DOHH2 (cell line): Measurements from ENCODE around the gene SLC15A1.

Experiments used
- H3F3A ChIP-seq: fragments of 200-600 bp; sonication (generic), shearing (Covaris generic); 2 replicates; pipeline ENCODE4 v1.6.0; 2016; ENCODE audit warnings: antibody characterized with exemption, mild to moderate bottlenecking; ENCODE audit not compliant: control insufficient read depth, insufficient read depth
- H3K27ac ChIP-seq: fragments of 200-600 bp; sonication (generic); 2 replicates; pipeline ENCODE4 v1.5.1; 2014; ENCODE audit warnings: low read depth, mild to moderate bottlenecking, low read length, moderate library complexity
- H3K27me3 ChIP-seq: fragments of 200-600 bp; sonication (generic); 2 replicates; pipeline ENCODE4 v1.6.1; 2014; ENCODE audit warnings: mild to moderate bottlenecking, low read length, mixed read lengths; ENCODE audit not compliant: control insufficient read depth
- H3K36me3 ChIP-seq: fragments of 200-600 bp; sonication (generic); 2 replicates; pipeline ENCODE4 v1.6.1; 2014; ENCODE audit warnings: mild to moderate bottlenecking, low read length, moderate library complexity, mixed read lengths; ENCODE audit not compliant: control insufficient read depth
- H3K4me1 ChIP-seq: fragments of 200-600 bp; sonication (generic); 2 replicates; pipeline ENCODE4 v1.6.1; 2014; ENCODE audit warnings: mild to moderate bottlenecking, low read length, mixed read lengths; ENCODE audit not compliant: control insufficient read depth
- H3K4me2 ChIP-seq: fragments of 200-600 bp; sonication (generic); 2 replicates; pipeline ENCODE4 v1.6.0; 2014; ENCODE audit warnings: mild to moderate bottlenecking, low read length, moderate library complexity
- H3K4me3 ChIP-seq: fragments of 200-600 bp; sonication (generic); 2 replicates; pipeline ENCODE4 v1.5.1; 2014; ENCODE audit warnings: mild to moderate bottlenecking, low read length, mixed read lengths
- H3K79me2 ChIP-seq: fragments of 200-600 bp; sonication (generic); 2 replicates; pipeline ENCODE4 v1.6.1; 2014; ENCODE audit warnings: mild to moderate bottlenecking, low read length, mixed read lengths; ENCODE audit not compliant: control insufficient read depth
- H3K9me2 ChIP-seq: fragments of 200-600 bp; sonication (generic); replicated peaks from 2 replicates; pipeline ENCODE4 v1.6.1; 2014; ENCODE audit warnings: mild to moderate bottlenecking, low read length, mixed read lengths; ENCODE audit not compliant: control insufficient read depth
- H3K9me3 ChIP-seq: fragments of 200-600 bp; sonication (generic); 2 replicates; pipeline ENCODE4 v1.6.1; 2014; ENCODE audit warnings: antibody characterized with exemption, low read length, mixed read lengths; ENCODE audit not compliant: control insufficient read depth, insufficient read depth
- H4K20me1 ChIP-seq: fragments of 200-600 bp; sonication (generic); 2 replicates; pipeline ENCODE4 v1.6.0; 2014; ENCODE audit warnings: low read depth, mild to moderate bottlenecking, antibody characterized with exemption, low read length, moderate library complexity; ENCODE audit not compliant: control insufficient read depth, insufficient read depth
- EZH2phosphoT487 ChIP-seq: fragments of 200-600 bp; sonication (generic); IDR thresholded peaks from 2 replicates; pipeline ENCODE4 v1.6.1; 2017; ENCODE audit warnings: borderline replicate concordance, mild to moderate bottlenecking, antibody characterized with exemption, low read length, moderate library complexity, mixed read lengths
- TF ChIP-seq, protein P1 (sequence below): fragments of 200-600 bp; sonication (generic); IDR thresholded peaks from one replicate; pipeline ENCODE4 v1.5.1; 2014; ENCODE audit warnings: antibody characterized with exemption, mild to moderate bottlenecking, low read depth, low read length; ENCODE audit not compliant: poor library complexity, severe bottlenecking

Gene SLC15A1

DNA sequence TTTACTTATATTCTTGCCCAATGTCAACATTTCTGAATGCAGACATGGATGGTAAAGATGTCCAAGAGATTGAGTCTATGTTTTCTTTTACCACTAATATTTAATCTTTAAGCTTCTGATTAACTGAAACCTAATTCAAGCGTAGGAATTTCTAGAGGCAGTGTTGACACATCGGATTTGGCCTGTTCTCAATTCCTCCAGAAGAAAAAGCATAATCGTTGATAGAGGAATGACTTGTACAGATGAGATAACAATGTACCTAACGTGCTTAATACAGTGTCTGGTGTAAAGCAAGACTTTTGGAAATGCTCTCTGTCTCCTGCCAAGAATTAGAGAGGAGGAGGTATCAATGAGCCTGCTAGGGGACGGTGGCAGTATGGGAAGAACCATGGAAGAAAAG, 35.2 kb downstream of the SLC15A1 start:
- Histone ChIP-seq H3K9me2 (no peaks in the 10 kb centered on the region), H3F3A (no peaks in the 10 kb centered on the region), H3K27ac (no peak overlapping the region), H3K79me2 (no peaks in the 10 kb centered on the region), H3K4me3 (no peak overlapping the region), H4K20me1 (no peaks in the 10 kb centered on the region), H3K36me3 (no peaks in the 10 kb centered on the region), H3K4me1 (no peaks in the 10 kb centered on the region), H3K4me2 (no peak overlapping the region), H3K9me3 (no peaks in the 10 kb centered on the region), H3K27me3 (no peaks in the 10 kb centered on the region)
- no peak for TF ChIP-seq EZH2phosphoT487
- TF ChIP-seq, protein P1, sequence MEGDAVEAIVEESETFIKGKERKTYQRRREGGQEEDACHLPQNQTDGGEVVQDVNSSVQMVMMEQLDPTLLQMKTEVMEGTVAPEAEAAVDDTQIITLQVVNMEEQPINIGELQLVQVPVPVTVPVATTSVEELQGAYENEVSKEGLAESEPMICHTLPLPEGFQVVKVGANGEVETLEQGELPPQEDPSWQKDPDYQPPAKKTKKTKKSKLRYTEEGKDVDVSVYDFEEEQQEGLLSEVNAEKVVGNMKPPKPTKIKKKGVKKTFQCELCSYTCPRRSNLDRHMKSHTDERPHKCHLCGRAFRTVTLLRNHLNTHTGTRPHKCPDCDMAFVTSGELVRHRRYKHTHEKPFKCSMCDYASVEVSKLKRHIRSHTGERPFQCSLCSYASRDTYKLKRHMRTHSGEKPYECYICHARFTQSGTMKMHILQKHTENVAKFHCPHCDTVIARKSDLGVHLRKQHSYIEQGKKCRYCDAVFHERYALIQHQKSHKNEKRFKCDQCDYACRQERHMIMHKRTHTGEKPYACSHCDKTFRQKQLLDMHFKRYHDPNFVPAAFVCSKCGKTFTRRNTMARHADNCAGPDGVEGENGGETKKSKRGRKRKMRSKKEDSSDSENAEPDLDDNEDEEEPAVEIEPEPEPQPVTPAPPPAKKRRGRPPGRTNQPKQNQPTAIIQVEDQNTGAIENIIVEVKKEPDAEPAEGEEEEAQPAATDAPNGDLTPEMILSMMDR, result no peak

DNA sequence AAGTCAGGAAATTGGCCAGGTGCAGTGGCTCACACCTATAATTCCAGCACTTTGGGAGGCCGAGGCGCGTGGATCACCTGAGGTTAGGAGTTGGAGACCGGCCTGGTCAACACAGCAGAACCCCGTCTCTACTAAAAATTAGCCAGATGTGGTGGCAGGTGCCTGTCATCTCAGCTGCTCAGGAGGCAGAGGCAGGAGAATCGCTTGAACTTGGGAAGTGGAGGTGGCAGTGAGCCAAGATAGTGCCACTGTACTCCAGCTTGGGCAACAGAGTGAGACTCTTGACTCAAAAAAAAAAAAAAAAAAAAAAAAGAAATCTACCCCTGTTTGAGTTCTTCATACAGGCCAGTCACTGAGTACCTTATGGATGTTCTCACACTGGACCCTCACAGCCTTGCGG, 42.0 kb downstream of the SLC15A1 start:
- TF ChIP-seq, protein P1, result no peak
- no peak for TF ChIP-seq EZH2phosphoT487
- Histone ChIP-seq H3K27me3 (peaks cover 20% of the 10 kb centered on the region), H3K79me2 (no peaks in the 10 kb centered on the region), H3K27ac (no peak overlapping the region), H3K4me3 (no peak overlapping the region), H4K20me1 (no peaks in the 10 kb centered on the region), H3K9me2 (no peaks in the 10 kb centered on the region), H3F3A (no peaks in the 10 kb centered on the region), H3K9me3 (no peaks in the 10 kb centered on the region), H3K4me2 (no peak overlapping the region), H3K4me1 (no peaks in the 10 kb centered on the region), H3K36me3 (no peaks in the 10 kb centered on the region)

DNA sequence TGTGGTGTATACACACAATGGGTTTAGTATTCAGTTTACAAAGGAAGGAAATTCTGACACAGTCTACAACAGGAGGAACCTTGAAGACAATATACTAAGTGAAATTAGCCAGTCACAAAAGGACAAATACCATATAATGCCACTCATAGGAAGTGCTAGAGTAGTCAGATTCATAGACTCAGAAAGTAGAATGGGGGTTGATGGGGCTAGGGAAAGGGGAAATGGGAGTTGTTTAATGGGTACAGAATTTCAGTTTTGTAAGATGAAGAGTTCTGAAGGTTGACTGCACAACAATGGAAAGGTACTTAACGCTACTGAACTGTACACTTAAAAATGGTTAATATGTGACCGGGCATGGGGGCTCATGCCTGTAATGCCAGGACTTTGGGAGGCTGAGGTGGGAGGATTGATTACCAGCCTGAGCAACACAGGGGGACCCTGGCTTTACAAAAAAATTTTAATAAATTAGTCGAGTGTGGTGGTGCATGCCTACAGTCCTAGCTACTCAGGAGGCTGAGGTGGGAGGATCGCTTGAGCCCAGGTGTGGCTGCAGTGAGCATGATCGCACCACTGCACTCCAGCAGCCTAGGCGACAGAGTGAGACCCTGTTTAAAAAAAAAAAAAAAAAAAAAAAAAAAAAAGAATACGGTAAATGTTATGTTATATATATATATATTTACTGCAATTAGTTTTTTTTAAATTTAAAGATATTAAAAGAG, 45.0 kb downstream of the SLC15A1 start:
- Histone ChIP-seq H3K36me3 (no peaks in the 10 kb centered on the region), H3F3A (no peaks in the 10 kb centered on the region)
- TF ChIP-seq, protein P1, result no peak
- no peak for TF ChIP-seq EZH2phosphoT487

More for the DNA sequence above, 45.0 kb downstream of the SLC15A1 start:
- Histone ChIP-seq H4K20me1 (no peaks in the 10 kb centered on the region), H3K4me1 (no peaks in the 10 kb centered on the region), H3K27ac (no peak overlapping the region), H3K27me3 (peaks cover 20% of the 10 kb centered on the region), H3K4me2 (no peak overlapping the region), H3K9me2 (no peaks in the 10 kb centered on the region), H3K4me3 (no peak overlapping the region), H3K9me3 (no peaks in the 10 kb centered on the region), H3K79me2 (no peaks in the 10 kb centered on the region)
